Endodermal cell (in vitro differentiated cells): ENCODE results near the gene CYP4F12. TPM values are rescaled to one million over a fixed set of nuclear protein-coding genes. Genes with fewer than 3 reads are reported as not detected.

ENCODE experiments used
- DNase-seq: peaks from one replicate; pipeline ENCODE4 v3.0.0-alpha.2; 2017
- H3K27ac ChIP-seq: 2 replicates; pipeline ENCODE4 v1.5.1; 2013; ENCODE audit warnings: mild to moderate bottlenecking, low read depth, low read length, moderate library complexity
- H3K27me3 ChIP-seq: 2 replicates; pipeline ENCODE4 v1.6.1; 2013; ENCODE audit warnings: mild to moderate bottlenecking, low read length, moderate library complexity; ENCODE audit not compliant: insufficient read depth, control insufficient read depth, poor library complexity, severe bottlenecking
- H3K36me3 ChIP-seq: 2 replicates; pipeline ENCODE4 v1.7.0; 2013; ENCODE audit warnings: mild to moderate bottlenecking, low read length, moderate library complexity; ENCODE audit not compliant: control insufficient read depth, insufficient read depth
- H3K4me1 ChIP-seq: one replicate; pipeline ENCODE4 v1.7.0; 2013; ENCODE audit warnings: low read length; ENCODE audit not compliant: control insufficient read depth, insufficient read depth
- H3K4me3 ChIP-seq: 2 replicates; pipeline ENCODE4 v1.5.1; 2013; ENCODE audit warnings: mild to moderate bottlenecking, low read length, moderate library complexity
- H3K9ac ChIP-seq: 2 replicates; pipeline ENCODE4 v1.6.1; 2013; ENCODE audit warnings: mild to moderate bottlenecking, low read length, moderate library complexity; ENCODE audit not compliant: poor library complexity, severe bottlenecking; ENCODE audit errors: extremely low read depth
- H3K9me3 ChIP-seq: 2 replicates; pipeline ENCODE4 v1.6.1; 2013; ENCODE audit warnings: mild to moderate bottlenecking, low read length, moderate library complexity; ENCODE audit not compliant: control insufficient read depth
- H3K27ac Mint-ChIP-seq: 2 replicates; pipeline ENCODE4 v1.8.0; 2020; ENCODE audit warnings: mixed read lengths
- H3K27me3 Mint-ChIP-seq: 2 replicates; pipeline ENCODE4 v1.8.0; 2021; ENCODE audit warnings: mild to moderate bottlenecking, mixed read lengths; ENCODE audit not compliant: insufficient read depth
- H3K36me3 Mint-ChIP-seq: 2 replicates; pipeline ENCODE4 v1.8.0; 2020; ENCODE audit warnings: low read depth, mixed read lengths
- H3K4me1 Mint-ChIP-seq: 2 replicates; pipeline ENCODE4 v1.8.0; 2020; ENCODE audit warnings: mixed read lengths
- H3K4me3 Mint-ChIP-seq: 2 replicates; pipeline ENCODE4 v1.8.0; 2020; ENCODE audit warnings: mild to moderate bottlenecking, moderate library complexity, mixed read lengths
- H3K9me3 Mint-ChIP-seq: 2 replicates; pipeline ENCODE4 v1.8.0; 2020; ENCODE audit warnings: mild to moderate bottlenecking, mixed read lengths
- WGBS, 2 experiments: methylation state at CpG; one replicate each; pipeline versions ENCODE4 v1.1.5 to v1.1.7; 2013; ENCODE audit warnings: missing lambda C conversion rate in 2 of 2, mixed read lengths in 1 of 2; ENCODE audit not compliant: insufficient coverage in 1 of 2, insufficient read length in 1 of 2; 5-methylcytosine and 5-hydroxymethylcytosine counted together
- total RNA-seq, 2 donors: library from RNA; stranded (reverse); fragmentation: NEBNext Ultra II Directional in 1 of 2; extraction: Animal tissue kit (Norgen Biotek cat#: 25700) in 1 of 2; gene quantifications; 2 replicates in 1 of 2; 3 replicates in 1 of 2; pipeline ENCODE4 v1.2.1, GENCODE V29; 2021
- TF ChIP-seq, protein P1 (sequence below): fragments of 200-600 bp; sonication (generic); conservative IDR thresholded peaks from 2 replicates; pipeline ENCODE4 v1.5.0; 2021; ENCODE audit warnings: antibody characterized with exemption, mild to moderate bottlenecking

The CYP4F12 gene
- total RNA-seq, 2 donors from 2014 or later, result not detected

DNA sequence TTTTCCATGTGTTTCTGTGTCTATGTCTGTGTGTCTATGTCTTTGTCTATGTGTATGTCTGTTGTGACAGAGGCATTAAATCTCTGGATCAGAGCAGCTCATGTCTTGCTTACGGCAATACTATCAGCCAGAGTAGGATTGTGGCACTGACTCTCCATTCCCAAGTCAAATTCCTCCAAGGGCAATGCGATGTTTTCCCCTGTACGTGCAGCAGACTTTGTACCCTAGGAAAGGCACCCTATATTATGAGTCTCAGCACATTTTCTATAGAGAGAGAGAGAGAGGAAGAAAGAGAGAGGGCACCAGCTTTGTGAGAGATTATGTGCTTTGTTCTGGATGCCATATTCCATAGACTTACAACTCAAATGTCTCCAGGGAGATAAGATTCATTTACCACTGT lies 21.1 kb upstream of the CYP4F12 start:
- H3K27me3 Mint-ChIP-seq, result no peaks in the 10 kb centered on the region
- no peak overlapping the region for H3K9ac ChIP-seq
- H3K27ac ChIP-seq, result no peak overlapping the region
- no peaks in the 10 kb centered on the region for H3K4me1 Mint-ChIP-seq
- no peaks in the 10 kb centered on the region for H3K4me1 ChIP-seq
- H3K4me3 Mint-ChIP-seq, result no peak overlapping the region
- WGBS, 2 experiments, result 11 to 66% methylated on average over 1 to 3 of the region's 3 CpGs
- DNase-seq, result no peak
- no peaks in the 10 kb centered on the region for H3K27me3 ChIP-seq
- TF ChIP-seq, protein P1, sequence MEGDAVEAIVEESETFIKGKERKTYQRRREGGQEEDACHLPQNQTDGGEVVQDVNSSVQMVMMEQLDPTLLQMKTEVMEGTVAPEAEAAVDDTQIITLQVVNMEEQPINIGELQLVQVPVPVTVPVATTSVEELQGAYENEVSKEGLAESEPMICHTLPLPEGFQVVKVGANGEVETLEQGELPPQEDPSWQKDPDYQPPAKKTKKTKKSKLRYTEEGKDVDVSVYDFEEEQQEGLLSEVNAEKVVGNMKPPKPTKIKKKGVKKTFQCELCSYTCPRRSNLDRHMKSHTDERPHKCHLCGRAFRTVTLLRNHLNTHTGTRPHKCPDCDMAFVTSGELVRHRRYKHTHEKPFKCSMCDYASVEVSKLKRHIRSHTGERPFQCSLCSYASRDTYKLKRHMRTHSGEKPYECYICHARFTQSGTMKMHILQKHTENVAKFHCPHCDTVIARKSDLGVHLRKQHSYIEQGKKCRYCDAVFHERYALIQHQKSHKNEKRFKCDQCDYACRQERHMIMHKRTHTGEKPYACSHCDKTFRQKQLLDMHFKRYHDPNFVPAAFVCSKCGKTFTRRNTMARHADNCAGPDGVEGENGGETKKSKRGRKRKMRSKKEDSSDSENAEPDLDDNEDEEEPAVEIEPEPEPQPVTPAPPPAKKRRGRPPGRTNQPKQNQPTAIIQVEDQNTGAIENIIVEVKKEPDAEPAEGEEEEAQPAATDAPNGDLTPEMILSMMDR, result no peak
- H3K9me3 ChIP-seq, result peaks cover 43% of the 10 kb centered on the region
- H3K27ac Mint-ChIP-seq, result no peak overlapping the region
- H3K36me3 Mint-ChIP-seq, result peaks cover 3% of the 10 kb centered on the region
- no peak overlapping the region for H3K4me3 ChIP-seq
- H3K36me3 ChIP-seq, result no peaks in the 10 kb centered on the region
- peaks cover 97% of the 10 kb centered on the region for H3K9me3 Mint-ChIP-seq

DNA sequence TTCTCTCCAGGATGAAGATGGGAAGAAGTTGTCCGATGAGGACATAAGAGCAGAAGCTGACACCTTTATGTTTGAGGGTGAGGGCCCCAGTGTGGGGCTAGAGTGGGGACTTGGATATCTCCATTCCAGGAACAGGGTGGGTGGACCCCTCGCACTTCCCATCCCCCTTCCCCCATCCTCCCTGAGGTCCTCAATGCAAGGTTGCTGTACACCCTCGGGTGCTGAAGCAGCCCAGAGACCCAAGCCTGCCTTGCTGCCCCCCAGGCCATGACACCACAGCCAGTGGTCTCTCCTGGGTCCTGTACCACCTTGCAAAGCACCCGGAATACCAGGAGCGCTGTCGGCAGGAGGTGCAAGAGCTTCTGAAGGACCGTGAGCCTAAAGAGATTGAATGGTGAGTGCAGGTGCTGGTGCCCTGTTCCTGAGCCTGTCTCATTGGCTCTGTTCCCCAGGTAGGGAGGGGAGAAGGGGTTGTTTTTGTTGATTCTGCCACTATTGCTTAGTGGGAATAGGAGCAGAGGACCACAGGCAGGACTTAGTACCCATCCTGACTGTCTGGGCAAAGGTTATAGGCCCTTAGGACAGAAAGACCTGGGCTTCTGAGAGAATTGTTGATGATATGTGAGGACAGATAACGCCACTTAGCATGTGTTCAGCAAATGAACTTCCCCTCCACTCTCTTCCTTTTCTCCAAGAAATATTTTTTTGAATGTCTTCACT lies 20.2 kb upstream of the CYP4F12 start:
- Histone ChIP-seq H3K36me3 (no peaks in the 10 kb centered on the region), H3K9ac (no peak overlapping the region), H3K4me3 (no peak overlapping the region), H3K9me3 (peaks cover 43% of the 10 kb centered on the region), H3K4me1 (no peaks in the 10 kb centered on the region), H3K27ac (no peak overlapping the region), H3K27me3 (no peaks in the 10 kb centered on the region)
- DNase-seq, result no peak
- Mint-ChIP-seq H3K27me3 (no peaks in the 10 kb centered on the region), H3K4me1 (no peaks in the 10 kb centered on the region), H3K9me3 (peaks cover 97% of the 10 kb centered on the region), H3K36me3 (peaks cover 3% of the 10 kb centered on the region), H3K27ac (no peak overlapping the region), H3K4me3 (no peak overlapping the region)
- TF ChIP-seq, protein P1, result no peak
- 77 to 90% methylated on average over 2 to 8 of the region's 8 CpGs for WGBS, 2 experiments

DNA sequence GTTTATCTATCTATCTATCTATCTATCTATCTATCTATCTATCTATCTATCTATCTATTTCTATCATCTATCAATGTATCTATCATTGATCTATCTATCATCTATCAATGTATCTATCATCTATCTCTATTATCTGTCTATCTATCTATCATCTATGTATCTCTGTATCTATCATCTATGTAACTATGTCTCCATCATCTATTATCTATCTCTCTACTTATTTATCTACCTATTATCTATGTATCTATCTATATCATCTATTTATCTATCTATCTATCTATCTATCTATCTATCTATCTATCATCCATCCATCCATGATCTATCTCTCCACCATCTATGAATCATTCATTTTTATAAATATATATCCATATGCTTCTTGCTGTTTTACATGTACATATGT lies 16.4 kb upstream of the CYP4F12 start:
- Mint-ChIP-seq H3K4me1 (no peaks in the 10 kb centered on the region), H3K4me3 (no peak overlapping the region), H3K27me3 (no peaks in the 10 kb centered on the region), H3K36me3 (no peaks in the 10 kb centered on the region), H3K9me3 (peaks cover 93% of the 10 kb centered on the region), H3K27ac (no peak overlapping the region)
- no peak overlapping the region for H3K27ac ChIP-seq
- no peak for DNase-seq
- no peak overlapping the region for H3K4me3 ChIP-seq
- H3K27me3 ChIP-seq, result no peaks in the 10 kb centered on the region
- no peaks in the 10 kb centered on the region for H3K36me3 ChIP-seq
- H3K9ac ChIP-seq, result no peak overlapping the region
- TF ChIP-seq, protein P1, result no peak
- H3K4me1 ChIP-seq, result no peaks in the 10 kb centered on the region
- H3K9me3 ChIP-seq, result peaks cover 53% of the 10 kb centered on the region
